CD14-positive monocyte (primary cell): Measurements from ENCODE around the gene DAB2. TPM values are rescaled to one million over a fixed set of nuclear protein-coding genes. Genes with fewer than 3 reads are reported as not detected.

Experiments
- DNase-seq, 3 donors: peaks; one replicate each; pipeline ENCODE4 v3.0.0-alpha.2; 2011 to 2022
- H2AFZ ChIP-seq: 2 replicates; pipeline ENCODE4 v1.6.0; 2012; ENCODE audit warnings: mild to moderate bottlenecking, low read depth, low read length, inconsistent platforms; ENCODE audit not compliant: insufficient read depth, poor library complexity, severe bottlenecking
- H3K27ac ChIP-seq, 2 donors: 1 replicate in 1 of 2; 2 replicates in 1 of 2; pipeline ENCODE4 v1.5.1; 2012 to 2013; ENCODE audit warnings: low read length in 2 of 2, control low read depth in 1 of 2, inconsistent platforms in 1 of 2, low read depth in 1 of 2, mild to moderate bottlenecking in 1 of 2
- H3K27me3 ChIP-seq, 2 donors: one replicate each; pipeline versions ENCODE4 v1.6.0 to v1.6.1; 2011 to 2013; ENCODE audit warnings: low read length in 2 of 2; ENCODE audit not compliant: control insufficient read depth in 2 of 2, insufficient read depth in 2 of 2
- H3K36me3 ChIP-seq, 2 donors: replicated peaks in 1 of 2; 1 replicate in 1 of 2; 2 replicates in 1 of 2; pipeline versions ENCODE4 v1.5.1 to v1.6.1; 2012 to 2013; ENCODE audit warnings: low read length in 2 of 2, control low read depth in 1 of 2, inconsistent platforms in 1 of 2, mild to moderate bottlenecking in 1 of 2; ENCODE audit not compliant: insufficient read depth in 2 of 2, control insufficient read depth in 1 of 2
- H3K4me1 ChIP-seq, 2 donors: 1 replicate in 1 of 2; 2 replicates in 1 of 2; pipeline versions ENCODE4 v1.5.1 to v1.6.1; 2012 to 2013; ENCODE audit warnings: low read length in 2 of 2, control low read depth in 1 of 2, inconsistent platforms in 1 of 2, mild to moderate bottlenecking in 1 of 2, moderate library complexity in 1 of 2; ENCODE audit not compliant: insufficient read depth in 2 of 2, control insufficient read depth in 1 of 2
- H3K4me2 ChIP-seq: replicated peaks from 2 replicates; pipeline ENCODE3; 2012; ENCODE audit warnings: low read length, moderate library complexity, mild to moderate bottlenecking; ENCODE audit not compliant: poor library complexity, severe bottlenecking; ENCODE audit errors: extremely low read depth
- H3K4me3 ChIP-seq, 3 experiments: fragments of 200-600 bp in 1 of 3; sonication (generic) in 1 of 3; replicated peaks in 1 of 3; 1 replicate in 2 of 3; 2 replicates in 1 of 3; pipeline ENCODE4 v1.5.1; 2011 to 2013; ENCODE audit warnings: low read length in 3 of 3, mild to moderate bottlenecking in 3 of 3, control low read depth in 2 of 3, low read depth in 2 of 3, inconsistent platforms in 1 of 3, moderate library complexity in 1 of 3
- H3K79me2 ChIP-seq: 2 replicates; pipeline ENCODE4 v1.6.0; 2012; ENCODE audit warnings: mild to moderate bottlenecking, control low read depth, inconsistent platforms, low read length, moderate library complexity; ENCODE audit not compliant: insufficient read depth
- H3K9ac ChIP-seq: 2 replicates; pipeline ENCODE4 v1.6.0; 2017; ENCODE audit warnings: low read length, mild to moderate bottlenecking; ENCODE audit not compliant: insufficient read depth, poor library complexity, severe bottlenecking
- H3K9me3 ChIP-seq, 2 donors: replicated peaks in 1 of 2; 1 replicate in 1 of 2; 2 replicates in 1 of 2; pipeline versions ENCODE4 v1.5.1 to v1.6.1; 2012 to 2013; ENCODE audit warnings: low read length in 2 of 2, control low read depth in 1 of 2; ENCODE audit not compliant: control insufficient read depth in 1 of 2, insufficient read depth in 1 of 2
- H4K20me1 ChIP-seq: 2 replicates; pipeline ENCODE4 v1.6.0; 2012; ENCODE audit warnings: mild to moderate bottlenecking, low read length, control low read depth, moderate library complexity; ENCODE audit not compliant: insufficient read depth
- H3K27ac Mint-ChIP-seq, 7 donors: one replicate each; pipeline ENCODE4 v1.8.0; 2020; ENCODE audit warnings: mild to moderate bottlenecking in 7 of 7, mixed read lengths in 7 of 7, moderate library complexity in 6 of 7, inconsistent platforms in 2 of 7
- H3K27me3 Mint-ChIP-seq, 3 donors: one replicate each; pipeline ENCODE4 v1.8.0; 2021 to 2022; ENCODE audit warnings: low read depth in 3 of 3, mild to moderate bottlenecking in 3 of 3, mixed read lengths in 3 of 3, moderate library complexity in 3 of 3, inconsistent platforms in 1 of 3
- H3K36me3 Mint-ChIP-seq, 2 donors: one replicate each; pipeline ENCODE4 v1.8.0; 2020; ENCODE audit warnings: mixed read lengths in 2 of 2, inconsistent platforms in 1 of 2, mild to moderate bottlenecking in 1 of 2
- H3K4me1 Mint-ChIP-seq: one replicate; pipeline ENCODE4 v1.8.0; 2020; ENCODE audit warnings: mild to moderate bottlenecking, mixed read lengths
- H3K4me3 Mint-ChIP-seq, 2 donors: one replicate each; pipeline ENCODE4 v1.8.0; 2020; ENCODE audit warnings: mild to moderate bottlenecking in 2 of 2, mixed read lengths in 2 of 2, moderate library complexity in 1 of 2
- H3K9me3 Mint-ChIP-seq, 7 donors: one replicate each; pipeline ENCODE4 v1.8.0; 2020 to 2022; ENCODE audit warnings: mixed read lengths in 7 of 7, mild to moderate bottlenecking in 6 of 7, moderate library complexity in 6 of 7, inconsistent platforms in 2 of 7
- WGBS: methylation state at CpG from one replicate; pipeline ENCODE4 v1.1.5; 2013; ENCODE audit warnings: missing lambda C conversion rate; ENCODE audit not compliant: insufficient coverage; 5-methylcytosine and 5-hydroxymethylcytosine counted together
- intact Hi-C, 2 donors: fragments of 100-400 bp; cut with micrococcal nuclease; formaldehyde crosslinking; loops; one replicate each; pipeline versions ENCODE4 v1.15.0 to v1.15.1; 2023
- polyA plus RNA-seq, 3 donors: library from polyadenylated mRNA; depleted of rRNA in 1 of 3; unstranded in 2 of 3; stranded (reverse) in 1 of 3; fragments of 300-500 nt in 2 of 3; fragments of >200 nt in 1 of 3; fragmentation: Illumina TruSeq in 2 of 3; gene quantifications; 1 replicate in 2 of 3; 2 replicates in 1 of 3; pipeline ENCODE4 v1.2.3, GENCODE V29; 2012 to 2021
- TF ChIP-seq, protein P1 (sequence below): fragments of 200-600 bp; IDR thresholded peaks from one replicate; pipeline ENCODE4 v1.8.0; 2022; ENCODE audit warnings: antibody characterized with exemption, mild to moderate bottlenecking

DAB2 gene
- polyA plus RNA-seq, 3 donors, result 0.98 to 4.8 (median 3.0) TPM

DNA sequence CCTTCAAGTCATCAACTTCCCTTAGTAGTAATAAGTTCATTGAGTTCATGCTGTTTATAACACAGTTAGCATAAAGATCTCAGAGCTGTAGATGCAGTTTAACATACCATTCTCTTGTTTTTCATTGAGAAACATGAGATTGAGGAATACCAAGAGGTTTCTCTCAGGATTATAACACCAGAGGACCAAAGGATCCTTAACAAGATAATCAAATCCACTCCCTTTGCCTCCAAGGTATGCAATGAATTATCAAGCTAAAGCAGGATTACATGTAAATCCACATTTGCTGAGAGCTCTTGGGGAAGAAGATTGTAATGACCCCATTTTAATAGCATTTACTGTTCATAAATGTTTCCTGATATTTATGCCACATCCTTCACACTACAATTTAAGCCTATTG lies 35.1 kb upstream of the DAB2 start:
- Mint-ChIP-seq H3K27ac (no peak overlapping the region), H3K9me3 (peaks cover 0 to 1% (median 0%) of the 10 kb centered on the region in 7 donors), H3K4me3 (no peak overlapping the region), H3K4me1 (peaks cover 43% of the 10 kb centered on the region), H3K36me3 (peaks cover 6 to 7% of the 10 kb centered on the region in 2 donors), H3K27me3 (peaks cover 2 to 5% (median 2%) of the 10 kb centered on the region in 3 donors)
- Histone ChIP-seq H2AFZ (no peak overlapping the region), H4K20me1 (no peaks in the 10 kb centered on the region), H3K36me3 (no peaks in the 10 kb centered on the region), H3K4me3 (no peak overlapping the region), H3K4me1 (peaks cover 39 to 43% of the 10 kb centered on the region in 2 donors), H3K79me2 (no peaks in the 10 kb centered on the region), H3K27ac (no peak overlapping the region), H3K4me2 (no peak overlapping the region), H3K9me3 (no peaks in the 10 kb centered on the region), H3K27me3 (no peaks in the 10 kb centered on the region), H3K9ac (no peak overlapping the region)
- DNase-seq, result no peak
- TF ChIP-seq, protein P1, sequence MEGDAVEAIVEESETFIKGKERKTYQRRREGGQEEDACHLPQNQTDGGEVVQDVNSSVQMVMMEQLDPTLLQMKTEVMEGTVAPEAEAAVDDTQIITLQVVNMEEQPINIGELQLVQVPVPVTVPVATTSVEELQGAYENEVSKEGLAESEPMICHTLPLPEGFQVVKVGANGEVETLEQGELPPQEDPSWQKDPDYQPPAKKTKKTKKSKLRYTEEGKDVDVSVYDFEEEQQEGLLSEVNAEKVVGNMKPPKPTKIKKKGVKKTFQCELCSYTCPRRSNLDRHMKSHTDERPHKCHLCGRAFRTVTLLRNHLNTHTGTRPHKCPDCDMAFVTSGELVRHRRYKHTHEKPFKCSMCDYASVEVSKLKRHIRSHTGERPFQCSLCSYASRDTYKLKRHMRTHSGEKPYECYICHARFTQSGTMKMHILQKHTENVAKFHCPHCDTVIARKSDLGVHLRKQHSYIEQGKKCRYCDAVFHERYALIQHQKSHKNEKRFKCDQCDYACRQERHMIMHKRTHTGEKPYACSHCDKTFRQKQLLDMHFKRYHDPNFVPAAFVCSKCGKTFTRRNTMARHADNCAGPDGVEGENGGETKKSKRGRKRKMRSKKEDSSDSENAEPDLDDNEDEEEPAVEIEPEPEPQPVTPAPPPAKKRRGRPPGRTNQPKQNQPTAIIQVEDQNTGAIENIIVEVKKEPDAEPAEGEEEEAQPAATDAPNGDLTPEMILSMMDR, result no peak
- intact Hi-C loops, result loop anchor here in 1 of 2 donors (10.0 kb wide), 2 partner anchors 45 to 85 kb away; no protein-coding TSS in a partner anchor

DNA sequence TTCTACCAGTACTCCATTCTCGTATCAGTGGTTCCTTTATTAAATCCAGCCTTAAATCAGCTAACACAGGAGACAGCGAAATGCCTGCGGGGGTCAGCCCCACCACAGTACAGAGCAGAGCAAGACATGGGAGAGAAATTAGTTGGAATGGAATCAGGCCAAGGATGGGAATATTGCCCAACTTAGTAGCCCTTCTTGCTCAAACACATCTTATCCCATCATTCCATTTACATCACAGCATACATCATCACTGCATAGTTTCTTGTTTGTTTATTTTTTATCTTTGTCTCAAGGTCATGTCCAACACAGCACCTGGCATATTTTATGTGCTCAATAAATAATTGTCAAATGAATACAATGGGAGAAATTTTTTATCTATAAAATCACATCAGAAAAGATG lies 34.3 kb upstream of the DAB2 start:
- Histone ChIP-seq H4K20me1 (no peaks in the 10 kb centered on the region), H3K27ac (no peak overlapping the region), H3K9ac (no peak overlapping the region), H2AFZ (no peak overlapping the region), H3K79me2 (no peaks in the 10 kb centered on the region), H3K4me1 (peaks cover 39 to 43% of the 10 kb centered on the region in 2 donors), H3K4me2 (no peak overlapping the region), H3K36me3 (no peaks in the 10 kb centered on the region), H3K9me3 (no peaks in the 10 kb centered on the region), H3K27me3 (no peaks in the 10 kb centered on the region), H3K4me3 (no peak overlapping the region)
- Mint-ChIP-seq H3K27me3 (peaks cover 2% of the 10 kb centered on the region in 3 donors), H3K27ac (peak overlapping the region in 1 of 7 donors; percentile 57), H3K36me3 (peaks cover 6 to 7% of the 10 kb centered on the region in 2 donors), H3K4me1 (peaks cover 43% of the 10 kb centered on the region), H3K4me3 (no peak overlapping the region), H3K9me3 (no peaks in the 10 kb centered on the region)
- DNase-seq, result no peak
- TF ChIP-seq, protein P1, result no peak
- intact Hi-C loops, result no loop called here
- WGBS, result no CpG with 5 or more reads among the region's 3 CpGs
